Hematopoietic multipotent progenitor cell treated with erythropoietin and hydrocortisone succinate and interleukin-3 and kit ligand, for 4 days (in vitro differentiated cells): ENCODE results near the gene ASB16.
"Not testable (repeated sequence)": the region's sequence is repeated elsewhere in the genome, so short reads cannot be mapped to it uniquely, and the experiment has no call there.

Experiments used
- DNase-seq: peaks from one replicate; pipeline ENCODE4 v3.0.0-alpha.2; 2015

The ASB16 gene

DNA sequence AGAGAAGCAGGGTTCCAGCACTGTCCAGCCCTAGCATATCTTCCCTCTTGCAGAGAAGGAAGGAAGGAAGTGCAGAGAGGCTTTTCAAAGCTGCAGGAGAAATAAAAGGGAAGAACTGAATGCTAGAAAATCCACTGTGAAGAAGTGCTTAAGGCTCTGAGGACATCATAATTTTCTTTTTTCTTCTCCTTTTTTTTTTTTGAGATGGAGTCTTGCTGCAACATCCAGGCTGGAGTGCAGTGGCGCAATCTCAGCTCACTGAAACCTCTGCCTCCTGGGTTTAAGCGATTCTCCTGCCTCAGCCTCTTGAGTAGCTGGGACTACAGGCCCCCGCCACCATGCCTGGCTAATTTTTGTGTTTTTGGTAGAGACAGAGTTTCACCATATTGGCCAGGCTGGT, 21.4 kb upstream of the ASB16 start:
- DNase-seq, result not testable (repeated sequence)

DNA sequence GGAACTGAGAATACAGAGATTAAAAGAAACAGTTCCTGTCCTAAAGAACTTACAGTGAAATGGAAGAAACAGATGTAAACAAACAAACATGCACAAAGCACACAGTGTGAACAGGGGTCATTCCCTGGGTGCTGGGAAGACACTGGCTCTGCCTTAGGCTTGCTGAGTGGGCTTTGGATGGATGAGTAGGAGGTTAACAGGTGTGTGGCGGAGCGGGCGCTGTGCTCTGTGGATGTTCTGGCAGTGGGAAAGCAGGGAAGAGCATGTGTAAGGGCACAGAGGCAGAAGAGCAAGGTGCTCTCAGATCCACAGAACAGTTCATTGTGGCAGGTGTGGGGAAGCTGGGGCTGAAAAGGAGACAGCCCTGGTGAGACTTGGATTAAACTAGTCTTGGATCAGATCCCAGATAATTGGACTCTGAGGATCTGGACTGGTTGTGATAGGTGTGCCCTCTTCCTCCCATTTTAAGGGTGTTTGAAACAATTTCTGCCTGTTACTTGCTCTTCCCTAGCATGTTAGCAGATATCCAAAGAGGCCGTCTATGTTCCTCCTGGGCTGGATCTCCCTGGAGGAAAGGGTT, 20.7 kb upstream of the ASB16 start:
- no peak for DNase-seq

DNA sequence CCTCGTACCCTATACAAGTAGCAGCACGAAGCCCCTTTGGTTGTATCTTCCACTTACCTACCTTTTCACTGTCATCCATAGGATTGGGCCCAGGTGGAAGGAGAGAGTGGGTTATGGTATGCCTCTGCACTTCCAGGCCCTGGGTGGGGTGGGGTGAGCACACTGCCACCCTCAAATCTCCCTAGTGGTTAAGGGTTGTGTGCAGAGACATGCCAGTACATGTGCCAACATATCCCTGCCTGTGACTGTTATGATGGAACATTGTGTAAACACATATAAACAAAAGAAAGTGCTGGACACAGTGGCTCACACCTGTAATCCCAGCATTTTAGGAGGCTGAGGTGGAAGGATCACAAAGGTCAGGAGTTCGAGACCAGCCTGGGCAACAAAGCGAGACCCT, 17.6 kb upstream of the ASB16 start:
- no peak for DNase-seq

DNA sequence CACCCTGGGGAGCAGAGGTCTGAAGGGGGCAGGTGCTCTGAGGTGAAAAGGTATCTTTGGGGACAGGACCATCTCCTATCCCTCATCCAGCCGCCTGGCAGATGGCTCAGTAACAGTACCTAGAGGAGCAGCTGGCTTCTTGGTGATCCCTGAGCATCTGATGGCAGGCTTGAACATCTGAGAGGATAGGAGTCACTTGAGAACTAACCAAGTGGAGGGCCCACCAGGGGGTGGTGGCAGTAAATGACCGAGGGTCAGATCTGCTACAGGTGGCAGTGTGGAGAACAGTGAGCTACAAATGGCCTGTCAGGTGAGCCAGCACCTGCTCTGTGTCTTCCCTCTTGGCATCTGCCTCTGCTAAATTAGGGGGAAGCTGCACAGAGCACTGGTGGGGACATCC, 15.0 kb upstream of the ASB16 start:
- no peak for DNase-seq

DNA sequence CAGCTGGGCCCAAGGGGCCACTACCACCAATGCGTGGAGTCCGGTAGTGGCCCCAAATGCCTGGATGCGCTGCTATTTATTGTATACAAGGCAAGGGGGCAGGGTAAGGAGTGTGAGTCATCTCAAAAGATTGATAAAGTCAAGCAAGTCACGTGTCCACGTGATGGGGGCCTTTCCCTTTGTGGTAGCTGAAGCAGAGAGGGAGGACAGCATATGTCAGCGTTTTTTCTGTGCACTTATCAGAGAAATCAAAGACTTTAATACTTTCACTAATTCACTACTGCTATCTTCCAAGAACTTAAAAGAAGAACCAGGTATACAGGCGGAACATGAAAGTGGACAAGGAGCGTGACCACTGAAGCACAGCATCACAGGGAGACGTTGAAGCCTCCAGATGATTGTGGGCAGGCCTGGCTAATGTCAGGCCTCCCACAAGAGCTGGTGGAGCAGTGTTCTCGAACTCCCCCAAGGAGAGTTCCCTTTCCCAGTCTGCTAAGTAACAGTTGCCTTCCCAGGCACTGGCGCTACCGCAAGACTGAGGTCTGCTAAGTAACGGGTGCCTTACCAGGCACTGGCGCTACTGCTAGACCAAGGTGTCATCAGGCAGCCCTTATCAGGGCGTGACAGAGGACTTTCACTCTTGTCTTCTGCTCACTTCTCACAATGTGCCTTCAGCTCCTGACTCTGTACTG, 10.8 kb upstream of the ASB16 start:
- DNase-seq, result peak; percentile 85

DNA sequence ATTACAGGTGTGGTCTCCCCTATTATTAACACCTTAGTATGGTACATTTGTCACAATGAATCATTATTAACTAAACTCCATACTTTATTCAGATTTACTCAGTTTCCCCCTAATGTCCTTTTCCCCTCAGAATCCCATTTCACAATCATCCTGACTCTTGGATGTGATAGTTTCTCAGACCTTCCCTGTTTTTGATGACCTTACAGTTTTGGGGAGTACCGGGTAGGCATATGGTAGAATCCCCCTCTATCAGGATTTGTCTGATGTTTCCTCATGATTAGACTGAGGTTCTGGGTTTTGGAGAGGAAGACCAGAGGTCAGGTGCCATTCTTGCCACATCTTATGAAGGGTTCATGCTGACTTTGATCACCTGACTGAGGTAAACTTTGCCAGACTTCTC, 6.0 kb upstream of the ASB16 start:
- no peak for DNase-seq

DNA sequence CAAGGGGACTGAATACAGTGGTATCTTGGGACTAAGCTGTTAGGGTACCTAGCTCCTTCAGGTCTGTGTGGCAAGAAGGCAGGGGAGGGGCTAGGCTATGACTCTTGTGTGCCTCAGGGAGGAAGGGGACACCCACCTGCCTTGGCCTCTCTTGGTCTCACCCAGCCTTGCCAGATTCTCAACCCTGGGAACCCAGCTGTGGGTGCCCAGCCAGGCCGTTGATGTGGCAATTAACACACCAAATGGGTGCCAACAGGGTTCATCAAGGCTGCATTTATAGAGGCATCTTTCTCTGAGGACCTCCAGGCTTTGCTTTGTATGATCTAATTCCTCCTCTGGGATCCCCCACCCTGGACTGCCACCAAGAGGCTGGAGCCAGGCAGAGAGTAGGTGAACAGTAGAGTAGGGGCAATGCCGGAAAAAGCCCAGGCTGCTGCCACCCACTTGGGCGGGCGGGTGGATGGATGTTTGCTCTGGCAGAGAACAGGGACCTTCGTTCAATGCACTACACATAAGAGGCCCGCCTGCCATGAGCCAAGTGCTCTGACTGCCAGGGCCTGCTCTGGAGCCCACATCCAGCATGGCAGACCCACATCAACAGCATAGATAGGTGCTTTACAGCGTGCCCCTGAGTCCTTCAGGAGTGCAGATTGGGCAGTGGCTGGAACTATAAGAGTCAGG, 3.2 kb upstream of the ASB16 start:
- no peak for DNase-seq

DNA sequence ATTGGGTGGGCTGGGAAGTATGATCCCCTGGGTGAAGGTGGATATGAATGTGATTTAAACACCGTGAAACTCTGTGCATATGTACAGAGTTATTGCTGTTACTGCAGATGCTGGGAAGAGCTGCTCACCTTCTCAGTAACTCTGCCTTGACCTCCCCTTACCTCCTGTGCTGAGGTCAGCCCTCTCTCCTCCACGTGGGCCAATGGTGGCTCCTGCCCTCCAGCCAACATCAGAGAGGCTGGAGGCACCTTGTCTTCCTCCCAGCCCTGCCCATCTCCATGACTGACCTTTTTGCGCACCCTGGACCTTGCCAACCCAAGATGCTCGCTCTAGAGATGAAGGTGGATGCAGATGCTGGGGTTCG, 387 bp upstream of the ASB16 start:
- no peak for DNase-seq

DNA sequence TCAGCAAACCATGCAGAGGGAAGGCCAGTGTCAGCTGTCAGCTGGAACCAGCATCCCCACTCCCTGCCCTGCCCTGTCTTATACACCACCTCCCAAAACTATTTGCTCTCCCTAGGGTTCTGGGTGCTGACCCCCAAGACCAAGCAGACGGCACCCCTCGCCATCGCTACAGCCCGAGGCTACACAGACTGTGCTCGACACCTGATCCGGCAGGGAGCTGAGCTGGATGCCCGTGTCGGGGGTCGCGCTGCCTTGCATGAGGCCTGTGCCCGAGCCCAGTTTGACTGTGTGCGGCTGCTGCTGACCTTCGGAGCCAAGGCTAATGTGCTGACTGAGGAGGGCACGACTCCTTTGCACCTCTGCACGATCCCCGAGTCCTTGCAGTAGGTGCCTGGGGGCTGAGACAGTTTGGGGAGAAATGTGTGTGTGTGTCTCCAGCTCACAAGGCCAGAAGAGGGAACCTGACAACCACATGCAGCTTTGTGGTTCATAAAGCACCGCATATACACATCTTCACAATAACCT, 1.5 kb downstream of the ASB16 start:
- no peak for DNase-seq

DNA sequence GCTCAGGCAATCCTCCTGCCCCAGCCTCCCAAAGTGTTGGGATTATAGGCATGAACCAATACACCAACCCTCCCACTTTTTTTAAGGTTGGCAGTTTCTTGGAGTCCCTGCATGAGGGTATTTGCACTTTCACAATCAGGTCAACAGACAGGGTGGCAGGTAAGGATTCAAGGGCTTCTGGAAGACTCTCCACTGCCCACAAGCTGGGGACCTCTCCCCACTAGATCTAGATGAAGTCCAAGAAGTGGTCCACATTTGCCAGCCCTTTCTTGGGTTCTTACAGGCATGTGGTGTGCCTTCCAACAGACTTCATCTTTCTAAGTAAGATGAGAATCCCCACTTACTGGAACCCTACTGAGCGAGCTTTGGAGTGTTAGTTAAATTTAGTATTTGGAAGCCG, 3.9 kb downstream of the ASB16 start:
- no peak for DNase-seq

DNA sequence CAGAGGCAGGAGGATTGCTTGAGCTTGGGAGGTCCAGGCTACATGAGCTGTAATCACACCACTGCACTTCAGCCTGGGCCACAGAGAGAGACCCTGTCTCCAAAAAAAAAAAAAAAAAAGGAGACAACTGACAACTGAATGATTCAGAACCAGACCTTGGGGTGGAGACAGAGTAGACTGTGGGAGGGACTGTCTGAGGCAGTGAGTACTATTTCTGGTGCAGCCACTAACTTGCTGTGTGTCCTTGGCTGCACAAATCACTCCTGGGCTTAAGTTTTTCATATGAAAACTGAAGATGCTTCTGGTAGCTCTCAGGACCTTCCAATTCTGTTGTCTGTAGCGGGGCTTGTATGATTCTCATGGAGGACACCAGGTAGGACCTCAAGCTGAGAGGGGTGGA, 5.8 kb downstream of the ASB16 start:
- DNase-seq, result no peak

DNA sequence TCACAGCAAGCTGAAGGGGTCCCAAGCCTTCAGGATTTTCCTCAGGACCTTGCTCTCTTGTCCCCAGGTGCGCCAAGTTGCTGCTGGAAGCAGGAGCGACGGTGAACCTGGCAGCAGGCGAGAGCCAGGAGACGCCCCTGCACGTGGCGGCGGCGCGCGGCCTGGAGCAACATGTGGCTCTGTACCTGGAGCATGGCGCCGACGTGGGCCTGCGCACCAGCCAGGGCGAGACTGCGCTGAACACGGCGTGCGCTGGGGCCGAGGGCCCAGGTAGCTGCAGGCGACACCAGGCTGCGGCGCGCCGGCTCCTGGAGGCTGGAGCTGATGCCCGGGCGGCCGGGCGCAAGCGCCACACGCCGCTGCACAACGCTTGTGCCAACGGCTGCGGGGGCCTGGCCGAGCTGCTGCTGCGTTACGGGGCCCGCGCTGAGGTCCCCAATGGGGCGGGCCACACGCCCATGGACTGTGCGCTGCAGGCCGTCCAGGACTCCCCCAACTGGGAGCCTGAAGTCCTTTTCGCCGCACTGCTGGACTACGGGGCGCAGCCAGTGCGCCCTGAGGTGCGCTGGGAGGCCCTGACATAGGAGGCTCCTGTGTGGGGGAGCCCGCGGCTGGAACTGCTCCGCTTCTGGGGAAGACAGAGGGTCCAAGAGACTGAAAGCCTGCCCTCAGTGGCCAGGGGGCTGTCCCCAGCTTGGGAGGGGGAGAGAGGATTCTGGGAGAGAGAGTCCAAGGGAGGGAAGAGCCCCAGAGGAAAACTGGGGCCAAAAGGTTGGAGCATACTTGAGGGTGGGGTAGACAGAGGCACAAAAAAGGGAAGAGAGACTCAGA, 6.4 kb downstream of the ASB16 start:
- DNase-seq, result no peak

DNA sequence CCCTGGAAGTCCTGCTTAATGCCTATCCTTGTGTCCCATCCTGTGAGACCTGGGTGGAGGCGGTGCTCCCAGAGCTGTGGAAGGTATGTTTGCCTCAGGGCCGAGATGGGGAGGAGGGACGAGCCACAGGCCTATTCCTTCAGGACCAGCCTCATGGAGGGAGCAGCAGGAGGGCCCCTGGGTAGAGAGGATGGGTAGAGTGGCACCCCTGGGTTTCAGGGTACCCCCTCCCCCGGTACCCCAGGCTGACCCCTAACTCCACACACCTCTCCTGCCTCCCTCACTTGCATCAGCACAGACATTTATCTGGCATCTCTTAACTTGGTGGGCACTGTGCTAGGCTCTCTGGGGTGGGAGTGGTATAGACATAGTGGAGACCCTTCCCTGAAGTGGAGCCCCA, 7.1 kb downstream of the ASB16 start:
- no peak for DNase-seq

DNA sequence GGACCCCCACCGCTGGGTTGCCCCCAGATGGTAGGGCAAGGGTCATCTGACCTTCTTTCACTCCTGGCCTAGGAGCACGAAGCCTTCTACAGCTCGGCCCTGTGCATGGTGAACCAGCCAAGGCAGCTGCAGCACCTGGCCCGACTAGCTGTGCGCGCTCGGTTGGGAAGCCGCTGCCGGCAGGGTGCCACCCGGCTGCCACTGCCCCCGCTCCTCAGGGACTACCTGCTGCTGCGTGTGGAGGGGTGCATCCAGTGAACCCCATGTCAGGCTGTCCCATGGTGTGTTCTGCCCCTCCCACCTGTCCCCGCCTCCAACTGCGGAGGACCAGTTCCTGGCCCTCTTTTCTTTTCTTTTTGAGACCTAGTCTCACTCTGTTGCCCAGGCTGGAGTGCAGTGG, 7.6 kb downstream of the ASB16 start:
- DNase-seq, result no peak

DNA sequence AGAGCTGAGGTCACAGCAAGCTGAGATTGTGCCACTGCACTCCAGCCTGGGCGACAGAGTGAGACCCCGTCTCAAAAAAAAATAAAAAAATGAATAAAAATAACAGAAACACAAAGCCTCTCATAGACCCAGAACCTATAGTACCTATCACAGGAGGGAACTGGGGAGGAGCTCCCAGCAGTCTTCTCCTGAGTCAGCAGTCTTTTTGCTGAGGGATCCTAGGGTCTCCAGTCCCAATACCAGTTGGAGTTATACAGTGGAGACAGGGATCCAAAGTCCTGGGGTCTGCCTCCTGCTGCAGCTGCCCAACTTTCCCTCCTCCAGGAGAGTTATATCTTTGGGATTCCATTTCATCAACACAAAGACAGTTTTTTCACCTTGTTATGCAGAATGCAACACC, 12.5 kb downstream of the ASB16 start:
- no peak for DNase-seq

DNA sequence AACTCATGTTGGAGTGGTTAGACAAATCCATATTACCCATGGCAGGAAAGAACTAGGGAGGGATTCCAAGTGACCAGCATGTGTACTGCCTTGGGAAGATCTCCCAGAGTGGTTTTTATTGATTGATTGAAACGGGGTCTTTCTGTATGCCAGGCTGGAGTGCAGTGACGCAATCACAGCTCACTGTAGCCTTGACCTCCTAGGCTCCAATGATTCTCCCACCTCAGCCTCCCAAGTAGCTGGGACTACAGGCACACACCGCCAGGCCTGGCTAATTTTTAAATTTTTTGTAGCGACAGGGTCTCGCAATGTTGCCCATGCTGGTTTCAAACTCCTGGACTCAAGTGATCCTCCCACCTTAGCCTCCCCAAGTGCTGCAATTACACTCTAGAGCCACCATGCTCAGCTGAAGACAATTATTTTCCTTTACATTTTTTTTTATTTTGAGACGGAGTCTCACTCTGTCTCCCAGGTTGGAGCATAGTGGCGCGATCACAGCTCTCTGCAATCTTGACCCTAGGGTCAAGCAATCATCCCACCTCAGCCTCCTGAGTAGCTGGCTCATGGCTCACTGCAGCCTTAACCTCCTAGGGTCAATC, 13.8 kb downstream of the ASB16 start:
- DNase-seq, result peak; percentile 29

DNA sequence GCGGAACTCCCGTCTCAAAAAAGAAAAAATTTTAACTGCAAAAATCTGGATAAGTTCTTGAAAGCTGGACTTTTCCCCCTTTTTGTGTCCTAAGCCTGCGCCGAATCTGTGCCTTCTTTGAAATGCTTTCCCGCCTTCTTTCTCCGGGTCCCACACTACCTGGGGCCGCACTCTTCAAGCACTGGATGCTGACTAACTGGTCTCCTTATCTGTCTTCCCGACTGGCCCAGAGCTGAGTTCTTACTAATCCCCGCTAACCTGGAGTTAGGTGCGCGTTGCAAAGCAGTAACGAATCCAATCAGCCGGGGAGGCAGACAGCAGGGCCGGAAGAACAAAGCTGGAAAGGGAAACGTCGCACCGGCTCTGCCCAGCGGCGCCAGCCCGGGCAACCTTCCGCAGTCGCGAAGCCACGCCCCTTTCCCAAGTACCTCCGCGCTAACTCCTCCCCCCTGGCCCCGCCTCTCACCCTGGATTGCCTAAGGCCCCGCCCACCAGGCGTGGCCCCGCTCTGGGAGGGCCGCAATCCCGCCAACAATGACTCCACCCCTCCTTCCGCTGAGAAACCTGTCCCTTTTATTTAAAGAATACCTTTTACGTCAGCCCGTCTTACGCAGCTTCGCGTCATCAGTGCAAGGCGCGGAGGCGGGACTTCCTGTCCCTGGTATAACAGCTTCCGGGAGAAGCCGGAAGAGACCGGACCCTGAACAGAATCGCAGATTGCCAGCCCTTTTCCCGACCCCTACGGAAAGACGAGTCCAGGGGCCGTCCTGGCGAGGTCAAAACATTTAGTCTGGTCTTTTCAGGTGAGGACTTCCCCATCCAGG, 16.0 kb downstream of the ASB16 start, which contains the start of gene TMUB2:
TSS of gene TMUB2 (plus strand) at position 666 of the 824 bp plus-strand sequence. CDS start 737 bp downstream, outside the sequence.
- peak; percentile 100 for DNase-seq

DNA sequence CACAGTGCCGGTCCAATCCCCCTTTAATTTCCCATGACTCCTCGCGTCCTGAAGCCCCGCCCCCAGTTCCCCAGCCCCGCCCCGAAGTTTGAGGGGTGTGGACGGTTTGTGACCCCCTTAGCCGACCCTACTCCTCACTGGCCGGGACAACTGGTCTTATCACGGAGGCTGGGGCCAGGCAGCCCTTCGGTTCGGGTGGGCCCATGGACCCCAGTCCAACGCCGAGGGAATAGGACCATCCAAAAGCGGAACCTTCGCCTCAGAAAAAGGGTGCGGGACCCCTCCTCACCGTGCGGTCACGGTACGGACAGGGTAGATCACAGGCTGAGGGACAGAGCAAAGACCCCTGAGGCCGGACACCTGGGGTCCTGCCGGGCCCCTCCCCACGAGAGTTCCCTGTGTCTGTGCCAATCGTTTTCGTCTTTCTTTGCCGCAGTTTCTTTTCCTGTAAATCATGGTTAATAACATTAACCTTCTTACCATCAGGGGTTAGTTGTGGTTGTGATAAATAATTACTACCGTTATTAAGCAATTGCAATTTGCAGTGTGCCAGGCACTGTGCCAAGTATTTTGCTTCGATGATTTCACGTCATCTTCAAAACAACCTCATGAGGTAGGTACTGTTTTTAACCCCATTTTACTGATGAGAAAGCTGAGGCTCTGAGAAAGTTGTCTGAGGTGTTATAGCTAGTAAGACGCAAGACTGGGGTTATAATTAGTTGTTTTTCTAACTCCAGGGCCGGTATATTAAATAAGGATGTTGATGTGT, 16.8 kb downstream of the ASB16 start:
- DNase-seq, result peak; percentile 55

DNA sequence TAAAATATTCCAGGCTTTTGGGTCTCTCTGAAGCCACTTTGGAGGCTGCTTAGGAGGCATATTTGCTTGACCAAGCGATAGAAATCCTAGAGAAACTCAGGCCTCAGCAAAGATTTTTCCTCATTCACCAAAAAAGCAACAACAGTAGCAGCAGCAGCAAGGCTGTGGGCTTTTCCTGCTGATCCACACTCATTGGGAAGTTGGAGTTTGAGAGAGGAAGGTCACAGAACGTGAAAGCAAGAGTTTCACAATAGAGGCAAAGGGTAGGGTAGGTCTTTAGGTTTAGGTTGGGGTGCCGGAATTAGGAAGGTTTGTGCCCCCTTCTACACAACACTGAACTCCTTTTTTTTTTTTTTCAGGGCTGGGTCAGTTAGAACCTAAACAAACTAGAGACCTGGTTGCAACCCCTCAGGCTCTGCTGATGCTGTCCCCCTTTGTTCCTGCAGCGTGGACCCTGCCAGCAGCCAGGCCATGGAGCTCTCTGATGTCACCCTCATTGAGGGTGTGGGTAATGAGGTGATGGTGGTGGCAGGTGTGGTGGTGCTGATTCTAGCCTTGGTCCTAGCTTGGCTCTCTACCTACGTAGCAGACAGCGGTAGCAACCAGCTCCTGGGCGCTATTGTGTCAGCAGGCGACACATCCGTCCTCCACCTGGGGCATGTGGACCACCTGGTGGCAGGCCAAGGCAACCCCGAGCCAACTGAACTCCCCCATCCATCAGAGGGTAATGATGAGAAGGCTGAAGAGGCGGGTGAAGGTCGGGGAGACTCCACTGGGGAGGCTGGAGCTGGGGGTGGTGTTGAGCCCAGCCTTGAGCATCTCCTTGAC, 18.3 kb downstream of the ASB16 start:
- no peak for DNase-seq

DNA sequence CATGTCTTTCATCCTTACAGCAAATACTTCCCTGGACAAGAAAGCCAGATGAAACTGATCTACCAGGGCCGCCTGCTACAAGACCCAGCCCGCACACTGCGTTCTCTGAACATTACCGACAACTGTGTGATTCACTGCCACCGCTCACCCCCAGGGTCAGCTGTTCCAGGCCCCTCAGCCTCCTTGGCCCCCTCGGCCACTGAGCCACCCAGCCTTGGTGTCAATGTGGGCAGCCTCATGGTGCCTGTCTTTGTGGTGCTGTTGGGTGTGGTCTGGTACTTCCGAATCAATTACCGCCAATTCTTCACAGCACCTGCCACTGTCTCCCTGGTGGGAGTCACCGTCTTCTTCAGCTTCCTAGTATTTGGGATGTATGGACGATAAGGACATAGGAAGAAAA, 20.0 kb downstream of the ASB16 start:
- DNase-seq, result no peak
